NCI-H82 (cell line): ENCODE measurements around the gene PDLIM4.

Experiments
- DNase-seq: peaks from one replicate; lab custom pipeline; 2025; lab: John Stamatoyannopoulos, UW

The PDLIM4 gene

GRCh38 chr5:132309679-132310078 lies 52.2 kb downstream of the PDLIM4 start:
- DNase-seq, result no peak

- no peak for DNase-seq
Measured at GRCh38 chr5:132310141-132310834, 52.8 kb downstream of the PDLIM4 start.

- DNase-seq, result no peak
Measured at GRCh38 chr5:132313366-132313765, 55.9 kb downstream of the PDLIM4 start.

- DNase-seq, result no peak
Measured at GRCh38 chr5:132313961-132314432, 56.5 kb downstream of the PDLIM4 start.

- DNase-seq, result no peak
Measured at GRCh38 chr5:132315529-132316067, 58.1 kb downstream of the PDLIM4 start.

- no peak for DNase-seq
Measured at GRCh38 chr5:132319975-132320374, 62.5 kb downstream of the PDLIM4 start.

- no peak for DNase-seq
Measured at GRCh38 chr5:132321109-132321721, 63.7 kb downstream of the PDLIM4 start.

- no peak for DNase-seq
Measured at GRCh38 chr5:132322266-132322665, 64.8 kb downstream of the PDLIM4 start.
